H9 (cell line): ENCODE data around the gene PPA1. TPM values are rescaled to one million over a fixed set of nuclear protein-coding genes. Genes with fewer than 3 reads are reported as not detected.

Experiments used
- DNase-seq: peaks from one replicate; pipeline ENCODE4 v3.0.0-alpha.2; 2017
- H2AFZ ChIP-seq: one replicate; pipeline ENCODE4 v1.6.1; 2013; ENCODE audit warnings: mild to moderate bottlenecking, low read length, control low read depth, moderate library complexity
- H2AK5ac ChIP-seq: 2 replicates; pipeline ENCODE4 v1.6.1; 2013; ENCODE audit warnings: low read length, control low read depth, mixed read lengths; ENCODE audit not compliant: insufficient read length
- H2BK120ac ChIP-seq: one replicate; pipeline ENCODE4 v1.6.1; 2013; ENCODE audit warnings: low read depth, mild to moderate bottlenecking, low read length, control low read depth, inconsistent platforms; ENCODE audit not compliant: poor library complexity, severe bottlenecking
- H2BK12ac ChIP-seq: 2 replicates; pipeline ENCODE4 v1.6.1; 2013; ENCODE audit warnings: low read length, control low read depth, mixed read lengths, low read depth; ENCODE audit not compliant: insufficient read length
- H2BK15ac ChIP-seq: 2 replicates; pipeline ENCODE4 v1.6.1; 2013; ENCODE audit warnings: low read depth, low read length, control low read depth
- H2BK20ac ChIP-seq: one replicate; pipeline ENCODE4 v1.6.1; 2013; ENCODE audit warnings: low read depth, mild to moderate bottlenecking, low read length, control low read depth, inconsistent platforms; ENCODE audit not compliant: poor library complexity, severe bottlenecking
- H2BK5ac ChIP-seq: 2 replicates; pipeline ENCODE4 v1.6.1; 2013; ENCODE audit warnings: low read length, control low read depth, mixed read lengths; ENCODE audit not compliant: insufficient read length
- H3K14ac ChIP-seq: 2 replicates; pipeline ENCODE4 v1.6.1; 2013; ENCODE audit warnings: low read length, control low read depth; ENCODE audit not compliant: insufficient read depth
- H3K18ac ChIP-seq: 2 replicates; pipeline ENCODE4 v1.6.1; 2013; ENCODE audit warnings: low read depth, mild to moderate bottlenecking, mixed read lengths, low read length, control low read depth; ENCODE audit not compliant: insufficient read length
- H3K23ac ChIP-seq: 2 replicates; pipeline ENCODE4 v1.6.1; 2013; ENCODE audit warnings: low read length, control low read depth, mixed read lengths, low read depth; ENCODE audit not compliant: insufficient read length
- H3K23me2 ChIP-seq: 2 replicates; pipeline ENCODE4 v1.6.1; 2013; ENCODE audit warnings: low read depth, mild to moderate bottlenecking, mixed read lengths, low read length, control low read depth; ENCODE audit not compliant: insufficient read length, poor library complexity, severe bottlenecking
- H3K27ac ChIP-seq: 2 replicates; pipeline ENCODE4 v1.5.1; 2013; ENCODE audit warnings: low read length, control low read depth, mixed read lengths, low read depth; ENCODE audit not compliant: insufficient read length
- H3K27me3 ChIP-seq: 2 replicates; pipeline ENCODE4 v1.6.1; 2013; ENCODE audit warnings: low read length, control low read depth, inconsistent platforms; ENCODE audit not compliant: insufficient read depth
- H3K4ac ChIP-seq: 2 replicates; pipeline ENCODE4 v1.6.1; 2013; ENCODE audit warnings: low read depth, mild to moderate bottlenecking, control low read depth, inconsistent platforms, low read length, moderate library complexity
- H3K4me1 ChIP-seq: 2 replicates; pipeline ENCODE4 v1.6.1; 2013; ENCODE audit warnings: low read length, control low read depth, inconsistent platforms; ENCODE audit not compliant: insufficient read depth
- H3K4me2 ChIP-seq: 2 replicates; pipeline ENCODE4 v1.6.1; 2013; ENCODE audit warnings: low read length, control low read depth, mixed read lengths; ENCODE audit not compliant: insufficient read length, insufficient read depth
- H3K56ac ChIP-seq: 2 replicates; pipeline ENCODE4 v1.6.1; 2013; ENCODE audit warnings: low read depth, mild to moderate bottlenecking, mixed read lengths, low read length, control low read depth; ENCODE audit not compliant: insufficient read length
- H3K79me1 ChIP-seq: 2 replicates; pipeline ENCODE4 v1.6.1; 2013; ENCODE audit warnings: low read depth, mild to moderate bottlenecking, moderate library complexity, low read length, control low read depth, inconsistent platforms; ENCODE audit not compliant: insufficient read depth, poor library complexity, severe bottlenecking
- H3K79me2 ChIP-seq: 2 replicates; pipeline ENCODE4 v1.6.1; 2013; ENCODE audit warnings: low read length, control low read depth, inconsistent platforms; ENCODE audit not compliant: insufficient read depth
- H3K9ac ChIP-seq: 2 replicates; pipeline ENCODE4 v1.6.1; 2013; ENCODE audit warnings: low read length, control low read depth, mixed read lengths; ENCODE audit not compliant: insufficient read length; ENCODE audit errors: extremely low read depth
- H3K9me3 ChIP-seq: one replicate; pipeline ENCODE4 v1.6.1; 2013; ENCODE audit warnings: low read depth, low read length, inconsistent platforms; ENCODE audit not compliant: control insufficient read depth
- H3T11ph ChIP-seq: one replicate; pipeline ENCODE4 v1.6.1; 2013; ENCODE audit warnings: mild to moderate bottlenecking, low read length, control low read depth, inconsistent platforms
- H4K20me1 ChIP-seq: one replicate; pipeline ENCODE4 v1.6.1; 2013; ENCODE audit not compliant: control insufficient read depth, insufficient read length, insufficient read depth
- H4K5ac ChIP-seq: 2 replicates; pipeline ENCODE4 v1.6.1; 2013; ENCODE audit warnings: low read depth, mild to moderate bottlenecking, mixed read lengths, low read length, control low read depth; ENCODE audit not compliant: insufficient read length
- H4K8ac ChIP-seq: replicated peaks from 2 replicates; pipeline ENCODE4 v1.6.1; 2013; ENCODE audit warnings: low read length, control low read depth, mixed read lengths, low read depth; ENCODE audit not compliant: insufficient read length
- H4K91ac ChIP-seq: 2 replicates; pipeline ENCODE4 v1.6.1; 2013; ENCODE audit warnings: low read depth, mild to moderate bottlenecking, moderate library complexity, mixed read lengths, low read length, control low read depth; ENCODE audit not compliant: insufficient read length
- H3K27ac Mint-ChIP-seq, 3 experiments: 2 replicates in 2 of 3; 3 replicates in 1 of 3; pipeline ENCODE4 v1.8.0; 2020 to 2021; ENCODE audit warnings: mixed read lengths in 3 of 3, mild to moderate bottlenecking in 1 of 3, moderate library complexity in 1 of 3
- H3K27me3 Mint-ChIP-seq: 2 replicates; pipeline ENCODE4 v1.8.0; 2021; ENCODE audit warnings: low read depth, mild to moderate bottlenecking, moderate library complexity, mixed read lengths
- H3K36me3 Mint-ChIP-seq, 3 experiments: 2 replicates in 2 of 3; 3 replicates in 1 of 3; pipeline ENCODE4 v1.8.0; 2020 to 2021; ENCODE audit warnings: low read depth in 3 of 3, mixed read lengths in 3 of 3; ENCODE audit not compliant: insufficient read depth in 1 of 3
- H3K4me1 Mint-ChIP-seq, 2 experiments: 2 replicates each; pipeline ENCODE4 v1.8.0; 2020; ENCODE audit warnings: mixed read lengths in 2 of 2
- H3K4me3 Mint-ChIP-seq, 2 experiments: 2 replicates in 1 of 2; 3 replicates in 1 of 2; pipeline ENCODE4 v1.8.0; 2020 to 2021; ENCODE audit warnings: mild to moderate bottlenecking in 2 of 2, mixed read lengths in 2 of 2, moderate library complexity in 1 of 2
- H3K9me3 Mint-ChIP-seq, 2 experiments: 2 replicates in 1 of 2; 3 replicates in 1 of 2; pipeline ENCODE4 v1.8.0; 2020; ENCODE audit warnings: mild to moderate bottlenecking in 2 of 2, mixed read lengths in 2 of 2, moderate library complexity in 1 of 2
- WGBS: extraction: QIAGEN DNeasy Blood & Tissue Kit; methylation state at CpG from one replicate; pipeline ENCODE4 v1.1.7; 2013; ENCODE audit warnings: missing lambda C conversion rate, low lambda C conversion rate, mixed read lengths; ENCODE audit not compliant: insufficient read length; ENCODE audit errors: extremely low coverage; 5-methylcytosine and 5-hydroxymethylcytosine counted together
- total RNA-seq: library from RNA; stranded (reverse); gene quantifications from 2 replicates; pipeline ENCODE4 v1.2.1, GENCODE V29; 2021
- TF ChIP-seq, protein P1 (sequence below): fragments of 200-600 bp; sonication (generic); conservative IDR thresholded peaks from 3 replicates; pipeline ENCODE4 v1.8.0; 2021; ENCODE audit warnings: antibody characterized with exemption, mild to moderate bottlenecking

The PPA1 gene
- total RNA-seq, 1 experiment from 2014 or later, result 115 TPM

DNA sequence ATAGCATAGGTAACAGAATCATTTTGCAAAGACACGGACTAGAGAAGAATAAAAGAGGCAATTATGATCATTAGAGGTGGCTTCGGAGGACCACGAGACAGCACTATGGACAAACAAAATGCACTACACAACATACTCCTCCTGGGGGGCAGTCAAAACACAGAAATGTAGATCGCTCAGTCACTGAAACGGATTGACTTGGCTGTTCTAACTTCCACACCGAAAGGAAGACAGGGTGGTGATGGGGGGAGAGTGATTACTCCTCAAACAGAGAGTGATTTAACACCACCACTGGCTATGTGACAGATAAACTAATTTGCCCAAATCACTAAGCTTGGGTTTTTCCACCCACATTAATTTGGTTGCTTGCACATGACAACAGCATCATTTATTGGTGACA lies 14.1 kb upstream of the PPA1 start:
- Histone ChIP-seq H2BK120ac (no peak overlapping the region), H3K4ac (no peak overlapping the region)
- DNase-seq, result no peak

More for the DNA sequence above, 14.1 kb upstream of the PPA1 start:
- Histone ChIP-seq H4K91ac (no peak overlapping the region), H3K9me3 (no peaks in the 10 kb centered on the region), H2BK20ac (no peak overlapping the region), H3K4me2 (no peak overlapping the region), H3K14ac (no peak overlapping the region), H3K27me3 (no peaks in the 10 kb centered on the region), H3K18ac (no peak overlapping the region), H2AFZ (no peak overlapping the region), H3K79me1 (no peaks in the 10 kb centered on the region), H3K4me1 (no peaks in the 10 kb centered on the region), H3K9ac (no peak overlapping the region), H3T11ph (no peak overlapping the region), H4K8ac (no peak overlapping the region), H3K79me2 (no peaks in the 10 kb centered on the region), H2BK5ac (no peak overlapping the region), H3K27ac (no peak overlapping the region), H4K5ac (no peak overlapping the region), H2BK15ac (no peak overlapping the region), H3K23ac (no peak overlapping the region), H2BK12ac (no peak overlapping the region), H2AK5ac (no peak overlapping the region), H4K20me1 (no peaks in the 10 kb centered on the region), H3K23me2 (no peaks in the 10 kb centered on the region), H3K56ac (no peak overlapping the region)
- no peaks in the 10 kb centered on the region for H3K36me3 Mint-ChIP-seq
- no peaks in the 10 kb centered on the region for H3K4me1 Mint-ChIP-seq
- peaks cover 35% of the 10 kb centered on the region for H3K27me3 Mint-ChIP-seq
- TF ChIP-seq, protein P1, sequence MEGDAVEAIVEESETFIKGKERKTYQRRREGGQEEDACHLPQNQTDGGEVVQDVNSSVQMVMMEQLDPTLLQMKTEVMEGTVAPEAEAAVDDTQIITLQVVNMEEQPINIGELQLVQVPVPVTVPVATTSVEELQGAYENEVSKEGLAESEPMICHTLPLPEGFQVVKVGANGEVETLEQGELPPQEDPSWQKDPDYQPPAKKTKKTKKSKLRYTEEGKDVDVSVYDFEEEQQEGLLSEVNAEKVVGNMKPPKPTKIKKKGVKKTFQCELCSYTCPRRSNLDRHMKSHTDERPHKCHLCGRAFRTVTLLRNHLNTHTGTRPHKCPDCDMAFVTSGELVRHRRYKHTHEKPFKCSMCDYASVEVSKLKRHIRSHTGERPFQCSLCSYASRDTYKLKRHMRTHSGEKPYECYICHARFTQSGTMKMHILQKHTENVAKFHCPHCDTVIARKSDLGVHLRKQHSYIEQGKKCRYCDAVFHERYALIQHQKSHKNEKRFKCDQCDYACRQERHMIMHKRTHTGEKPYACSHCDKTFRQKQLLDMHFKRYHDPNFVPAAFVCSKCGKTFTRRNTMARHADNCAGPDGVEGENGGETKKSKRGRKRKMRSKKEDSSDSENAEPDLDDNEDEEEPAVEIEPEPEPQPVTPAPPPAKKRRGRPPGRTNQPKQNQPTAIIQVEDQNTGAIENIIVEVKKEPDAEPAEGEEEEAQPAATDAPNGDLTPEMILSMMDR, result no peak
- no peak overlapping the region for H3K4me3 Mint-ChIP-seq
- no CpG with 5 or more reads among the region's 6 CpGs for WGBS
- no peaks in the 10 kb centered on the region; a peak in 1 of 5 replicates for H3K9me3 Mint-ChIP-seq
- no peak overlapping the region for H3K27ac Mint-ChIP-seq
